HG02678 (cell line): ENCODE data around the gene KASH5.
A peak's percentile ranks its signal among the peaks of the same experiment; 100 is the strongest.
"Not testable (repeated sequence)": the region's sequence is repeated elsewhere in the genome, so short reads cannot be mapped to it uniquely, and the experiment has no call there.

Experiments used
- ATAC-seq: cut with Tn5 transposase; IDR thresholded peaks from one replicate; pipeline ENCODE4 v1.9.1; 2021; ENCODE audit warnings: mild to moderate bottlenecking, moderate library complexity; ENCODE audit not compliant: unreplicated experiment

The KASH5 gene

GRCh38 chr19:49361438-49362047, 26.5 kb upstream of the KASH5 start:
- ATAC-seq = no peak

GRCh38 chr19:49362048-49362928, 25.8 kb upstream of the KASH5 start, which contains the start of gene TEAD2:
TEAD2 (minus strand) TSS chr19:49362416; CDS start chr19:49360075, 2,341 bp downstream.
- ATAC-seq = no peak

DNA sequence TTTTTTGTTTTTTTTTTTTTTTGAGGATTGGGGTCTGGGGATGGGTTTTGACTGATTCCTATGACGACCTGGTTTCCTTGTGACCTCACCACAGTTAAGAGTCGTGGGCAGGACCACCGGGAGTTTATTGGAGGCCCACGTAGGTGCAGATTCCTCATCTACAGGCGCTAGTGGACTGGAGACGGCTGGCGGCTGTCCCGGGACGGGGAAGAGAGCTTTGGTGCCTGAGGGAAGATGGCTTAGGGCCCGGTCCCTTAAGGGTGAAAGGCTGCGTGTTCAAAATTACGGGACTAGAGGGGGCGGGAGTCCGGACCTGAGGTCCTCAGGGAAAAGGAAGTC, 25.2 kb upstream of the KASH5 start:
- ATAC-seq = no peak

DNA sequence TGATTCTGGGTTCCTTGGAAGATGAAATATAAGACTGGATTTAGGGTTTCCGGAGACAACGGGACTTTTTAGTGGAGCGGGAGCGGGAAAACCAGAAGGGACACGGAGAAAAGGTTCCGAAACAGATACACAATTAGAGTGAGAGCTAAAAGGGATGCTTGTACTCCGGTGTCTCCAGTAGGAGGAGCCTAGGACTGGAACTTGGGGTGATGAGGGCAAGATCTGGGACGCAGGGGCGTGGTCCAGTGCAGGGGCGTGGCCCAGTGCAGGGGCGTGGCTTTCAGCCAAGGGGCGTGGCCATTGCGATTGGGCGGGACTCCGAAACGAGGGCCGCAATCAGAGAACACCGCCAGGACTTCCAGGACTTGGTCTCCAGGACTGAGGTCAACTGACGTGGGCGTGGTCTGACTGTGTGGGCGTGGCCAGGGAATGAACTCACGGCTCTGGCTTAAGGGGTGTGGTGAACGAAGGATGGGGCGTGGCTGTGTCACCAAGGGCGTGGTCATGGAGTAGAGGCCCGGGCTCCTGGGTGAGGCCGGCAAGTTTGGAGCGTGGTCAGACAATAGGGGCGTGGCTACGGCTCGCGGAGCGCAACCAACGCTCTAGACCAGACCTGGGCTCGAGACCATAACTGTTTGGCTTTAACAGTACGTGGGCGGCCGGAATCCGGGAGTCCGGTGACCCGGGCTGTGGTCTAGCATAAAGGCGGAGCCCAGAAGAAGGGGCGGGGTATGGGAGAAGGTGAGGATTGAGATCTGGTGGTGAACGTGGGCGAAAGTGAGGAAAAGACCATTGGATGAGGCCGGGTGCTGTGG, 24.6 kb upstream of the KASH5 start, which contains the start of gene DKKL1:
TSS of gene DKKL1 (plus strand) at position 610 of the 815 bp plus-strand sequence. CDS start at position 732, 122 bp downstream.
- no peak for ATAC-seq

DNA sequence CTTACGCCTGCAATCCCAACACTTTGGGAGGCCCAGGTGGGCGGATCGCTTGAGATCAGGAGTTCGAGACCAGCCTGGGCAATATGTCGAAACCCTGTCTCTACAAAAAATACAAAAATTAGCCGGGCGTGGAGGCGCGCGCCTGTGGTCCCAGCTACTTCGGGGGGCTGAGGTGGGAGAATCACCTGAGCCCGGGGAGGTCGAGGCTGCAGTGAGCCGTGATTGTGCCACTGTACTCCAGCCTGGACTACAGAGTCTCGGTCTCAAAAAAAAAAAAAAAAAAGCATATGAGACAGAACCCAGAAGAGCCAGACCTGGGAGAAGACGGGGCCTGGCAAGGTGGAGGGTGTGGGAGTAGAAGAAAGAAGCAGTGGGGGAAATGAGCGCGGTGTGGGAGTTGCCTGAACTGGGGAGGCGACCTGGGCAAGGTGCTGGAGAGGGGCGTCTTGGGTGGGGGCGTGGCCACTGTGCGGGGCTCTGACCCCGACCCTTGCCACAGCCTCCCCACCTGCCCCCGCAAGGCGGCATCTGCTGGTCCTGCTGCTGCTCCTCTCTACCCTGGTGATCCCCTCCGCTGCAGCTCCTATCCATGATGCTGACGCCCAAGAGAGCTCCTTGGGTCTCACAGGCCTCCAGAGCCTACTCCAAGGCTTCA, 23.8 kb upstream of the KASH5 start:
- ATAC-seq = no peak

- ATAC-seq = no peak
Observed at GRCh38 chr19:49366110-49366509, 21.9 kb upstream of the KASH5 start.

DNA sequence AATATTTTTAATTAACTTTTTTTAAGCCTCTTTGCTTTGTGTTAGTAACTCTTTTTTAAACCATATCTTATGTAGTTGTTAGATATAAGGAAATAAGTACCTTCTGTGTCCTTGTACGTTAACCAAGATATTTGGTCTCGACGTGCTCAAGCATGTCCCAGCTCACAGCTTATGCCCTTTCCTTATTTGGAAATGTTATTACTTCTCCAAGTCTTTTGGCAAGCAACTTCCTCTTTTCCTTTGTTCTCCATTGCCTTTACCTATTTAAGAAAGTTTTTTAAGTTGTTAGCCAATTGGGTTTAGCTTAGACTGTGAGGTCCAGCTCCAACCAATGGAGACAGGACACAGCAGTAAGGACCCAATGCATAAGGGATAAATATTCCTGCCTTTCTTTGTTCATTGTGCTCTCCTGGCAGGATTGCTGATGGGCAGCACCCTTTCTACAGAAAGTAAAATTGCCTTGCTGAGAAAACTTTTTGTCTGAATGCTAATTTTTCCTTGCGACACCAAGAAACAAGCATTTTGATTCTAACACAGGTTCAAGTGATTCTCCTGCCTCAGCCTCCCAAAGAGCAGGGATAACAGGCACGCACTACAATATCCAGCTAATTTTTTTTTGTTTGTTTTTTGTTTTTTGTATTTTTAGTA, 19.2 kb upstream of the KASH5 start:
- ATAC-seq = no peak

DNA sequence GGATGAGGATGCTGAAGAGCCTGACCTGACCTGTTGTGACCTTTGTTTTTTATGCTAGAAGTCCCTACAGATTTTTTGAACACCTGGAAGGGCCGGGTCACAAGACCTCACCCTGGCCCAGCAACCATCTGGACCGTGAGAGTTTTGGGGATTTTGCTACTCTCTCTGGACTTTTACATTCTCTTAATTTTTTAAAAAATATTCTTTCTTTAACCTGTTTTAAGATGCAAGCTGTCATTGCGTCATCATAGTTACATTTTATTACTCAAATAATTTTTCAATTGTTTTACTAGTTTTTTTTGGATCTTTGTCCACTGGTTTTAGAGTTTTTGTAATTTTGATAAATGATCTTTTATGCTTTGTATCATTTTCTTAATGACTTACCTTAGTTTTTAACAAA, 16.9 kb upstream of the KASH5 start:
- ATAC-seq = no peak

DNA sequence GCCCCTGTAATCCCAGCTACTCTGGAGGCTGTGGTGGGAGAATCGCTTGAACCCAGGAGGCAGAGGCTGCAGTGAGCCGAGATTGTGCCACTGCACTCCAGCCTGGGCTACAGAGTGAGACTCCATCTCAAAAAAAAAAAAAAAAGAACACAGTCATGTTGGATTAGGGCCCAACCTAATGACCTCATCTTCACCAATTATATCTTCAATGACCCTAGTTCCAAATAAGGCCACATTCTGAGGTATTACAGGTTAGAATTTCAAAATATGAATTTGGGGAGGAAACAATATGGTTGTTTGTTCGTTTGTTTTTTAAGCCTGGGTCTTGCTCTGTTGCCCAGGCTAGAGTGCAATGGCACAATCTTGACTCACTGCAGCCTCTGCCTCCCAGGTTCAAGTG, 14.9 kb upstream of the KASH5 start:
- ATAC-seq = not testable (repeated sequence)

- no peak for ATAC-seq
Observed at GRCh38 chr19:49374665-49375434, 13.2 kb upstream of the KASH5 start.

GRCh38 chr19:49378512-49378911, 9.5 kb upstream of the KASH5 start:
- ATAC-seq = no peak

DNA sequence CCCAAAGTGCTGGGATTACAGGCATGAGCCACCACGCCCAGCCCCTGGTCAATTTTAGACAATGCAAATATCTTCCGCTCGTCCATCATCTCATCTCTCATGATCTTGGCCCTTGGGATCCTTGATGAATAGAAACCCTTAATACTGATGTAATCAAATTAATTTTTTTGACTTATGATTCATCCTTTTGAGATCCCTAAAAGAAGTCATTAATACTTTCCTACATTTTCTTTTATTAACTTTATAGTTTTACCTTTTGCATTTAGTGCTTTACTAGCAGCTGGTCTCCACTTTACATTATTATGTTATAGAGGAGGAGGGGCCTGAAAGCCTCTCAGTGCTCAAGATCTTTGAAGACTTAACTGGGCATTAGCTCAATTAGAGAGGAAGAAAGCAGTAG, 7.7 kb upstream of the KASH5 start:
- no peak for ATAC-seq

- no peak for ATAC-seq
Observed at GRCh38 chr19:49382639-49383038, 5.4 kb upstream of the KASH5 start.

DNA sequence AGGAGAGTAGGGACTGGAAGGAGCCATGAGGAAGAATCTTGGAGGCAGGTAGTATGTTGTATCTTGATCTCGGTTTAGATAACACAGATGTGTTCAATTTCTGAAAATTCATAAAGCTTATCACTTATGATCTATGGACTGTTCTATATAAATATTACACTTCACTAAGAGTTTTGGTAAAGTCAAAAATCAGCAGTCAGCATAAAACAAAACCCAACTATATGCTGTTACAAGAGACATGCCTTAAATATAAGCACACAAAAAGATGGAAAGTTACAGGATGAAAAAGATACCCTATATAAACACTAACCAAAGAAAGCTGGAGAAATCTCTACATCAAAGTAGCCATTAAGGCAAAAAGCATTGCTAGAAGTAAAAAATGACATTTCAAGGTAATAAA, 4.5 kb upstream of the KASH5 start:
- no peak for ATAC-seq

DNA sequence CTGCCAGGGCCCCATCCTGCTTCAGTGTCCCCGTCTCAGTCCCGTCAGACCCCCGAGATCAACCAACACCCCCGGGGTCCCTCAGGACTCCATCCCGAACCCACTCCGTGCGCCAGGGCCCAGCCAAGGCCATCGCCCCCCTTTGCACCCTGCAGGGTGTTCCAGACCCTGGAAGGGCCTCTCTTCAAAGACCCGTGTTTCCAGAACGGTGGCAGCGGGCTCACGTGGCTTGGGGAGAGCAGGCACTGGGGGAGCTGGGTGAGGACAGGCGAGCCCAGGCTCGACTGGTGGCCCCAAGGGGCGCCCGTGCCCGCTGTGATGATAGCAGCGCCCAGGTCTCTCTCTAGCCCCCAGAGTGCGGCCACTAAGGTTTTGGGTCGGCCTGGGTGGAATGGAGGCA, 1.4 kb downstream of the KASH5 start:
- no peak for ATAC-seq

- no peak for ATAC-seq
Observed at GRCh38 chr19:49390131-49390928, 2.3 kb downstream of the KASH5 start.

- ATAC-seq = no peak
Observed at GRCh38 chr19:49390929-49391359, 2.9 kb downstream of the KASH5 start.

DNA sequence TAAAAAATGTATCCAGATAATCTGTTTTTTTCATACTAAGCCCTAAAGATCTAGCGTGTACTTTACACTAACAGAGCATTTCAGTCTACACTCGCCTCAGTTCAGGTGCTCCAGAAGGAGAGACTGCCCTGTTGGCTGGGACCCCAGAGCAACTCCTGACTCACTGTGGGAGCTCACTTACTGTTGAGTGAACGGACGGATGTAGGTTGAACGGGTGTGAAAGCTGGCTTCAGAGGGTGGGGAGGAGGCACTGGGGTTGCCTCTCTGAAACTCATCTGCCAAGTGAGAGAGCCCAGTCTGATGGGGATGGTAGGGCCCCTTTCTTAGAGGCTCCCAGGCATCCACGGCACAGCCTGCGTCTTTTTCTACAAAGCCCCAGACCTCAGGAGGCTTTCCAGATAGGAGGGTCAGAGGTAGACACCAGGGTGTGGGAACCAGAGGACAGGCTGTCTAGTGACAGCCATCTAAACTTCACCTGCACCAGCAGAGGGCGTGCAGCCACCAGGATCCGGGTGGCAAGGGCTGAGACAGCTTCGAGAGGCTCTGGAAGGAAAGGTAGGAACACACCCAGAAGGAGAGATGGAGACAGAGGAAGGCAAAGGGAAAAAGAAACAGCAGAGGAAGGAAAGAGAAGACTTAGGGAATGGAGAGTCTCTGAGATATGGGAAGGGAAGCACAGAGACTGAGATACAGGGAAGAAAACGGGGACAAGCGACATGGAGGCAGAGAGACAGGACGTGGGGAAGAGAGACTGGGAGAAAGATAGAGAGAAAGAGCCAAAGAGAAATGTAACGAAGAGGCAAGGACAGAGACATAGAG, 3.7 kb downstream of the KASH5 start:
- ATAC-seq = peak; percentile 49
